HG03565 (cell line): ENCODE results near the gene FADS3.

Experiments used
- ATAC-seq: cut with Tn5 transposase; IDR thresholded peaks from one replicate; pipeline ENCODE4 v1.9.1; 2021; ENCODE audit warnings: mild to moderate bottlenecking, moderate library complexity; ENCODE audit not compliant: unreplicated experiment

The FADS3 gene

GRCh38 chr11:61913699-61914395 lies 22.5 kb upstream of the FADS3 start:
- no peak for ATAC-seq

DNA sequence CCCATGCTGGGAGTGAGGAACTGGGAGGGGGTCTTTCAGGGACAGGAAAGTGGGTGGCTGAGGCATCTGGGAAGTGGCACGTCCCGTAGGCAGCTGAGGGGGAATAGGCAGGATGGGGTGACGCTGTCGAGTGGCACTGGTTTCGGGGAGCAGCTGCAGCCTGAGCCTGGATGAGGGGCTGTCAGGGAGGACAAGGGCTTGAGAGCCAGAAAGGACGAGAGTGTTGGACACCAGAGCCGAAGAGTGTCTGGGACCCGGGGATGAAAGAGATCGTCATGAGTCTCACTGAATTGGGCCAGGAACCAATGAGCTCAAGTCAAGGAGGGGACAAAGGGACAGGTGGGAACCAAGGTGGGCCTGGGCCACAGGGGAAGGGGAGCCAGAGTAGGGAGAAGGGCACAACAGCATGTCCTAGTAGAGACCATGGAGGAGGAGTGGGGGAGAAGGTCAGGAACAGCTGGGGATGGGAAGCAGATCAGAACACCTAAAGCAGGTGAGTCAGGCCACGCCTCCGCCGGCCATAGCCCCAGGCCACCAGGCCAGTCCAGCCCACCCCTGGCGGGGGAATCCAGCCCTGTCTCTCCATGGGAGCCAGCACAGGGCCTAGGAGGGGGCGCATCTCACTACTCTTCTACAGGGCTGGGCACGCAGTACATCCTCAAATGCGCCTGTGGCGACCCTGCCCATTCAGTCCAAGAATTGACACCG lies 21.8 kb upstream of the FADS3 start:
- no peak for ATAC-seq

- no peak for ATAC-seq
These were observed 21.2 kb upstream of the FADS3 start for GRCh38 chr11:61912530-61912898.

DNA sequence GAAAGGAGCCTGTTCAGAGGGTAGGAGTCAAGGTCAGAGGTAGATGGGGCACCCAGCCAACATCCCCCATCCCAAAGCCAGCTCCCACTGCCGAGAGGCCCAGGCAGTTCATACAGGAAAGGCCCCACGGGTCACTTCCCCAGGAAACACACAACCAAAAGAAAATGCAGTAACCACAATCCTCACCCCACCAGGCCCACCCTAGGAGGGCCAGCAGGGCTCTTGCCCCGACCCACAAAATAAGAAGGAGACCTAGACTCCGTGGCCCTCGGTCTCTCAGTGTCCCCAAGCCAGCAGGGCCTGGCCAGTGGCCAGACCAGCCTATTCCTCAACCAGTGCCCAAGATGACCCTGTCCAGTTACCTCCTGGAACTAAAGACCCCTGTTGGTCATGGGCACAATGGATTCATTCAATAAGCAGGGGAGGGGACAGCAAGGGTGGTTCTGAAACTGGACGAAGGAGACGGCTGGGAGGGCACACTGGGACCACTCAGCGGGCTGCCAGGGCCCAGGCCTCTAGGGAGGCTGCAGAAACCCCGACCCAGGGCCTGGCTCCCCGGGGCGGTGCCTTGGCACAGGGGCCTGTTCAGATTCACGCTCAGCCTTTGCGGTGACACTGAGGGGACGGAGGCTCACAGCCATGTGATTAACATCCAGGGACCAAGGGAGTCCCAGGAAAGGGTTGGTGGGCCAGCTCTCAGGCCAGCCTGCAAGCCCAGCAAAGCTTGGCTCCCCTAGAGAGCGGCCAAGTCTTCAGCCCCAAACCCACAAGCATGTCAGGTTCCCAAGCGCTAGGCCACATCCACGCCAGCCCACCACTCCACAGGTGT lies 20.6 kb upstream of the FADS3 start:
- no peak for ATAC-seq

- no peak for ATAC-seq
These were observed 19.9 kb upstream of the FADS3 start for GRCh38 chr11:61911128-61911700.

- ATAC-seq = no peak
These were observed 19.1 kb upstream of the FADS3 start for GRCh38 chr11:61910187-61911127.

GRCh38 chr11:61908730-61909316 lies 17.5 kb upstream of the FADS3 start:
- no peak for ATAC-seq

DNA sequence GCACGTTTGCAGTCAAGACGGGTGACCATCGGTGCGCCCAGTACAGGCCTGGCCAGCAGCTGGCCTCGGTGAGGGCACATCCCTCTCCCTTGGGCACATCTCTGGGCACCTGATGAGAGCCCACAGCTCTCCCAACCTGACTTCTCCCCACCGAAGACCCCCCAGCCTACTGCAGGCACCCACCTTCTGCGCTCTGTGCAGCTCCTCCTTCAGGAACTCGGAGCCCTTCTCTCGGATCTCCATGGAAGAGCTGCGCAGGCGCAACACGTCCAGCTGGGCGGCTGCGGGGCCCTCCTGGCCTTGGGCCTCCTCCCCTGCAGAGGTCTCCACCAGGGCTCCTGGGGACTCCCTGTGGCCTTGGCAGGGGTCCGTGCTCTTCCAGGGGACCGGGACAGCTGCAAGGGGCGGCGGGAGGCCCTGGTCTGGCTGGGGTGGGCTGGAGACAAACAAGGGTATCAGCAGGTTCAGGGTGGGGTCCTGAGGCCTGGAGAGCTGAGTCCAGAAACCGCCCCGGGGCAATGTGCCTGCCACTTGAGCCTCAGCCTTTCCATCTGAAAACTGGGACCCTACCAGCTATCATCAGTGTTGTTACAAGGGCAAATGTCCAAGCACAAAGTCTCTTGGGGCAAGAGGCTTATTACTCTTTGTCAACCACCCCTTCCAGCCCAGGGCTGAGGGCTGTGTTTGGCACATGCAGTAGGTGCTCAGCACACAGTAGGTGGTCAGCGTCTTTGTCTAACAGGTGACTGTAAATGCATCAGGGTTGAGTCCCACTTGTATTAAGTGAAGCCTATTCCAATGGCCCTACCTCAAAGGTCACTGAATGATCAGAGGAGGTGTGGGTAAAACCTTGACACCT lies 16.8 kb upstream of the FADS3 start:
- no peak for ATAC-seq

GRCh38 chr11:61907282-61907681 lies 15.9 kb upstream of the FADS3 start:
- ATAC-seq = no peak

DNA sequence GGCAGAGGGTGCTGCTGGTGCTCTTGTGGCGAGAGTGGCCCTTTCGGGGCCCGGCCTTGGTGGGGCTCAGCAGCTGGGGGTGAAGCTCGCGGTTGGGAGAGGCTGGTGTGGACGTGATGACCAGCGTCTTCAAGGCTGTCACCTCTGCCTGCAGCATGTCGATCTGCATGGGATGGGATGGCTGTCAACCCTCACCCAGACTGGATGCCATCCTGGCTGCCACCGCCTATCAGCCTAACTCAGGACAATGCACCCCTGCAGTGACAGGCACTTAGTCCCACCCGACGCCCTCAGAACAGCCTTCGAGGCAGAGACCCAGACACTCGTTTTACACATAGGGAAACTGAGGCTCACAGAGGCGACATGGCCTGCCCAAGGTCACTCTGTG lies 15.2 kb upstream of the FADS3 start:
- ATAC-seq = no peak

DNA sequence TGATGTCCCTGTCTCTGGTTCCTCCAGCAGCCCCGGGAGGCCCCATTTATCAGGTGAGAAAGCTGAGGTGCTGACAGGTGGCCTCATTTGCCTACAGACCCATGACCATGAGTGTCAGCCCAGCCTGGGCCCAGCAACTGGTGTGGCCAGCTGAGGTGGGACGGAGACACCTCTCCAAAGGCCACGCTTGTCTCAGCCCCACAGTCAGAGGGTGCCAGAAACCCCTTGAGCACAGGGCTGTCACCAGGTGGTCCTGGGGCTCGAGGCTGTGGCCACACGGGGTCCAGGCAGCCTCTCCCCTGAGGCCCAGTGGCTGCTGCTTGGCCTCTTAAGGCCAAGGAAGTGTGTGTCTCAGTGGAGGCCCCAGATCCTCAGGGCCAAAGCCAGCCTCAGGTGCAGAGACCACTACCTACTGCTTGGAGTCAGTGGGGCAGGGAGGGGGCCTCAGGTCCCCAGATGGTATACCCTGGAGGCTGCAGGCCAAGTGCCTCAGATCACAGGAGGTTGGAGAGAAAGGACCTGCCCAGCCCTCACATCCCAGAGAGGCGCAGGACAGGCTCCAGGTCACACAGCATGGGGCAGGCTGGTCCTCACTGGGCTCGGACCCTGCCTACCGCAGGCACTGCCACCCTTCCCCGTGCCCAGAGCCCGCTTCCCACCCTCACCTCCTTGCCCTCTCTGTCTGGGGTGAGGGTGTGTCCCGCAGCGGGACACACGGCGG lies 14.6 kb upstream of the FADS3 start:
- ATAC-seq = no peak

DNA sequence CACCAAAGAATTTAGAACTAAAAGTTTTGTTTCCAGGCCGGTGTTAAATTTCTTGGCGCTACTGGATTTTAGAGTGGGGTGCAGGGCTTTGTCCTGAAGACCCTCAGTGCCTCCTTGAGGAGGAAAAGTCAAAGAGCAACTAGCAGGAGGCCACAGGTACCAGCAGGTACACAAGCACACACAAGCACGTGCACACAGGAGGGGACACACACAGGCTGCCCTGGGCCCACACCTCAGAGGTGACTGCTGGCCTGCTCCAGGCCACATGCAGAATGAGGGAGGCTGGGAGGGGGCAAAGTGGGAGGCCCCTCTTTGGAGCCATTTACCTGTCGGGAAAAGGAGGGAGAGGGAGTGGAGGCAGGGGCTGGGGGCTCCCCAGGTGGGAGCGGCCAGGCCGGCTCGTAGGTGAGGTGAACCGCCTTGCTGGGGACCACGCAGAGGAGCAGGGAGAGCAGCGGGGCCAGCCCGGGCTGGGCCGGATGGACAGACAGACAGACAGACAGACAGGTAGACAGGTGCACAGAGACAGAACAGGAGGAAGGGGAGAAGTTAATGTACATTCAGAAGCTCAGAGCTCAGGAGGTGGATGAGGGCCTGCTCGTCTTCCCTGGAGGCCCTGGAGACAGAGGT lies 13.8 kb upstream of the FADS3 start:
- no peak for ATAC-seq

GRCh38 chr11:61904539-61905048 lies 13.2 kb upstream of the FADS3 start:
- ATAC-seq = no peak

- no peak for ATAC-seq
These were observed 12.5 kb upstream of the FADS3 start for GRCh38 chr11:61903845-61904244.

- ATAC-seq = no peak
These were observed 11.0 kb upstream of the FADS3 start for GRCh38 chr11:61902313-61902712.

- ATAC-seq = no peak
These were observed 10.1 kb upstream of the FADS3 start for GRCh38 chr11:61901397-61901796.

DNA sequence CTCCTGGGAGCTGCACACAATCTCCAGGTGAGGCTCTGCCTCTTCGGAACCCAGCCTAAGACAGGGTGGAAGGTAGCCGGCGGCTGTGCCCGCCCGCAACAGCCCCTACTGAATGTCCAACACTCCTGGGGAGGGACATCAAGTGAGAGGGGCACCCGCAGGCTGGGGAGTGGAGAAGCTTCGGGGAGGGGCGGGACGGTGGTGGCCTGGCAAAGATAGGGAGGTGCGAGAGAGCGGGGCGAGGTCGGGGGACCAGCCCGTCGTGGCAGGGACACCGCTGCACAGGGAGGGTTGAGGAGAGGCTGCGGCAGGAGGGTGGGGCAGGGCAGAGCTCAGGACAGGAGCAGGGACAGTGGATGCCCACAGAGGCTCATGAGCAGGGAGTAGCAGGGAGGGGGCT lies 8.9 kb upstream of the FADS3 start:
- ATAC-seq = no peak
